ENCODE data around the gene FGD4.

GRCh38 chr12:32509328-32510091 lies 110.2 kb downstream of the FGD4 start:
- no peak for TF ChIP-seq CTCF (IDR thresholded peaks at IDR 0.05)
- TF ChIP-seq POLR2AphosphoS5 (IDR thresholded peaks at IDR 0.05) = peak in 1 of 3 donors; percentile 2
- no peak for TF ChIP-seq POLR2A (IDR thresholded peaks at IDR 0.05)
- TF ChIP-seq EP300 (IDR thresholded peaks at IDR 0.05) = no peak
